Measurements from ENCODE around the gene KRTAP5-10.

DNA sequence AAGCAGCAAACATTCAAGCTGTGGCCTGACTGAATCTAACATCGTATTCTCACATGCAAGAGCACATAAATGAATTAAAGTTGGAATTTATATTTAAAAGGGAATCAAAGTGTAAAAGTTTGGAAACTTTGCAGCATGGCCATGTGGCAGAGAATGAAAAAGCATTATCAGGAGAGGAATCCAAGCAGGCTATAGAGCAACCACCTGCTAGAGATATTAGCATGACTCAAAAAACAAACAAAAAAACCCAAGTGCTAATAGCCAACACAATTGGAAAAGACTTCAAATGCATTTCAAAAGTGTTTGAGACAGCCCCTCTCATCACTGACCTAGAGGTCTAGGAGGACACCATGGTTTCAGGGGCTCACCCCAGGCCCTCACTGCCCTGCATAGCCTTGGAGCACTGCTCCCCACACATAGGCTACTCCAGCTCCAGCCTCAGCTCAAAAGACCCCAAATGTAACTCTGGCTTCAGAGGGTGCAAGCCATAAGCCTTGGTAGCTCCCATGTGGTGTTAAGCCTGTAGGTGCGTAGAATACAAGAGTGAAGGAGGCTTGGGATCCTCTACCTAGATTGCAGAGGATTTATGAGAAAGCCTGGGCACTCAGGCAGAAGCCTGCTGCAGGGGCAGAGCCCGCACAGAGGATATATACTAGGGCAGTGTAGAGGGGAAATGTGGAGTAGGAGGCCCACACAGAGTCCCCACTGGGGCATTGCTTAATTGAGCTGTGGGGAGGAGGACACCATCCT, 40.0 kb upstream of the KRTAP5-10 start:
- no peak for TF ChIP-seq GATA3 (IDR thresholded peaks at IDR 0.05; ENCODE audit: low read depth, low read length)
- no peak for TF ChIP-seq GATA2 (IDR thresholded peaks at IDR 0.05; ENCODE audit: low read depth, low read length)
